Astrocyte (in vitro differentiated cells and primary cell): ENCODE results near the gene CBLC.
"Not testable (repeated sequence)": the region's sequence is repeated elsewhere in the genome, so short reads cannot be mapped to it uniquely, and the experiment has no call there.

ENCODE experiments used
- EZH2 ChIP-seq: IDR thresholded peaks from 2 replicates; pipeline ENCODE4 v1.6.1; 2012; ENCODE audit warnings: mild to moderate bottlenecking, low read length, inconsistent platforms; ENCODE audit not compliant: insufficient read depth
- TF ChIP-seq, protein P1 (sequence below): IDR thresholded peaks from 2 replicates; pipeline ENCODE4 v1.5.1; 2011; ENCODE audit warnings: low read depth, mild to moderate bottlenecking, inconsistent platforms, low read length, moderate library complexity; ENCODE audit not compliant: insufficient read depth

DNA sequence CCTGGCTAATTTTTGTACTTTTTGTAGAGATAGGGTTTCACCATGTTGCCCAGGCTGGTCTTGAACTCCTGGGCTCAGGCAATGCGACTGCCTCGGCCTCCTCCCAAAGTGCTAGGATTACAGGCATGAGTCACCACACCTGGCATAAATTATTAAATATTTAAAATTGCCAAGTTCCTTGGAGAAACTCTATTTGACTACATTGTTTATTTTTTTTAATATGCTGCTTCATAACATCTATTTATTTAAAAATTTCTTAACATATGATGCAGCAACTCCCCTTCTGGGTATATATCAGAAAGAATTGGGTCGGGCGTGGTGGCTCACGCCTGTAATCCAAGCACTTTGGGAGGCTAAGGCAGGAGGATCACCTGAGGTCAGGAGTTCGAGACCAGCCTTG lies 55.2 kb downstream of the CBLC start:
- TF ChIP-seq, protein P1, sequence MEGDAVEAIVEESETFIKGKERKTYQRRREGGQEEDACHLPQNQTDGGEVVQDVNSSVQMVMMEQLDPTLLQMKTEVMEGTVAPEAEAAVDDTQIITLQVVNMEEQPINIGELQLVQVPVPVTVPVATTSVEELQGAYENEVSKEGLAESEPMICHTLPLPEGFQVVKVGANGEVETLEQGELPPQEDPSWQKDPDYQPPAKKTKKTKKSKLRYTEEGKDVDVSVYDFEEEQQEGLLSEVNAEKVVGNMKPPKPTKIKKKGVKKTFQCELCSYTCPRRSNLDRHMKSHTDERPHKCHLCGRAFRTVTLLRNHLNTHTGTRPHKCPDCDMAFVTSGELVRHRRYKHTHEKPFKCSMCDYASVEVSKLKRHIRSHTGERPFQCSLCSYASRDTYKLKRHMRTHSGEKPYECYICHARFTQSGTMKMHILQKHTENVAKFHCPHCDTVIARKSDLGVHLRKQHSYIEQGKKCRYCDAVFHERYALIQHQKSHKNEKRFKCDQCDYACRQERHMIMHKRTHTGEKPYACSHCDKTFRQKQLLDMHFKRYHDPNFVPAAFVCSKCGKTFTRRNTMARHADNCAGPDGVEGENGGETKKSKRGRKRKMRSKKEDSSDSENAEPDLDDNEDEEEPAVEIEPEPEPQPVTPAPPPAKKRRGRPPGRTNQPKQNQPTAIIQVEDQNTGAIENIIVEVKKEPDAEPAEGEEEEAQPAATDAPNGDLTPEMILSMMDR: not testable (repeated sequence)
- not testable (repeated sequence) for TF ChIP-seq EZH2
